HG03103 (cell line): ENCODE data around the gene HUNK.
"Not testable (repeated sequence)": the region's sequence is repeated elsewhere in the genome, so short reads cannot be mapped to it uniquely, and the experiment has no call there.

Experiments
- ATAC-seq: cut with Tn5 transposase; IDR thresholded peaks from one replicate; pipeline ENCODE4 v1.9.1; 2021; ENCODE audit warnings: low read depth; ENCODE audit not compliant: unreplicated experiment

The HUNK gene

DNA sequence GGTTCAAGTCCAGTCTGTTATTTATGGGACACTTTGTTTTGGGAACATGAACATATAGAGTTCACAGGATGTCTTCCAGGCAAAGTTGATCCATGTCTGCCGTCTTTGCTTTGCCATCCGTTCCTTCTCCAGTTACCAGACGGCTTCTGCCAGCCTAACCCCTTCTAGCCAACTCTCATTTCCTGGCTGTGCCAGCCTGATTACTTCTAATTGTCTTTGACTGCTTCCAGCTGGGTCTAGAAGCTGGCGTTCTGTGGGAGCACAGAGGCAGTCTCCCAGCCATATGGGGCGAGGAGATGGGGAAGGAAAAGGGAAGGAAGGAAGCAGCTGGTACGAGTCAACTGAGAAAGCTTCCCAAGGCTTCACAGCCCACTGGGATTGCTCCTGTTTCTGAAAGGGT, 3.1 kb upstream of the HUNK start:
- ATAC-seq: no peak

DNA sequence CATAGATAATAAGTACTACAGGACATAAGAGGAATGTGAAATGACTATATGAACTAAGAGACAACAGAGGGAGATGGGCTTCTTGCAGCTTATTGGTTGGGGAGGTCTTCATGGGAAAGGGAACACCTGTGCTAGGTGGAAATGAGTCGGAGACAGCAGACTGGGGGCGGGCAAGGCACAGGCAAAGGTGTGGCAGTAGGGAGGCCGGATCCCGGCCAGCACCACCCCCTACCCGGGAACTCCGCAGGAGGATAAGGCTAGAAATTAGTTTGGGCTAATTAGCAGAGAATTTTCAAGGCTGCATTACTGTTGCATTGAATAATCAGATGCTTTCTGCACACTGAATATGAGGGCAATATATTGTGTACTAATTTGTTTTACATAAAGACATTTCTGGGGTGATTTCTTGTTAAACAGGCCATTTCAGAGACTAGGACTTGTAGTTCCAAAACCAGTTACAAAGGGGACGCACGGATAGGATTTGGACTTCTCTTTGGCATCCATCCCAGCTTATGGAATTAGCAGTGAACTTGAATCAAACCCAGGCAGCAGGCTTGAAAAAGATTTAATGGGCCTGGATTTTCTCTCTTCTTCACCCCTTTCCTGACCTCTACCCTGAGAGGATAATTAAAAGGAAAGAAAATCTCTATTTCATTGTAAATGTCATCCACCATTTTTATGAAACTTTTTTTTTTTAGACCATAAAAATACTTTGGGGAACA, 2.2 kb upstream of the HUNK start:
- ATAC-seq: no peak

DNA sequence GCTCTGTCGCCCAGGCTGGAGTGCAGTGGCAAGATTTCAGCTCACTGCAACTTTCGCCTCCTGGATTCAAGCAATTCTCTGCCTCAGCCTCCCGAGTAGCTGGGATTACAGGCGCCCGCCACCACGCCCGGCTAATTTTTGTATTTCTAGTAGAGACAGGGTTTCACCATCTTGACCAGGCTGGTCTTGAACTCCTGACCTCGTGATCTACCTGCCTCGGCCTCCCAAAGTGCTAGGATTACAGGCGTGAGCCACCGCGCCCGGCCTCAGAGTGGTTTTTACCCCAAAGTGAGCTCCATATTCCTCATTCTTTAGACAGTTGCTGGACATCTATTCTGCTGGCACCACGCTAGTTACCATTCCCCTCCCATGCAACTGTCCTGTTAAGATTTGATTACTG, 1.4 kb upstream of the HUNK start:
- not testable (repeated sequence) for ATAC-seq

DNA sequence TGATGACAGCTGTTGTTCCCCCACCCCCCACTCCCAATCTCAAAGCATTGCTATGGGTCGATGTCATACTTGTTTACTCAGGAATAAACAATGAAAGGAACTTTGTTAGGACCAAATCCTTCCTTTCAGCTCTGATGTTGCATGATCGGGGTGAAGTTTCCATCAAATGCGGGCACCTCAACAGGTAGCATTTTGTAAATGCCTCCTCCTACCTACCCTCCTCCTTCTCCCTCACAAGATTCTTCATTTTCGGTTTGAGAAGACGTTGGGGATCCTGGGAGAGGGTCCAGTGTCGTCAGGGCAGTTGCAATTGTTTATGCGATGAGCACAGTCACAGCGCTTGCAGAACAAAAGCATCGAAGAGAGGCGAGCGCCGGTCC, 758 bp upstream of the HUNK start:
- ATAC-seq: no peak

DNA sequence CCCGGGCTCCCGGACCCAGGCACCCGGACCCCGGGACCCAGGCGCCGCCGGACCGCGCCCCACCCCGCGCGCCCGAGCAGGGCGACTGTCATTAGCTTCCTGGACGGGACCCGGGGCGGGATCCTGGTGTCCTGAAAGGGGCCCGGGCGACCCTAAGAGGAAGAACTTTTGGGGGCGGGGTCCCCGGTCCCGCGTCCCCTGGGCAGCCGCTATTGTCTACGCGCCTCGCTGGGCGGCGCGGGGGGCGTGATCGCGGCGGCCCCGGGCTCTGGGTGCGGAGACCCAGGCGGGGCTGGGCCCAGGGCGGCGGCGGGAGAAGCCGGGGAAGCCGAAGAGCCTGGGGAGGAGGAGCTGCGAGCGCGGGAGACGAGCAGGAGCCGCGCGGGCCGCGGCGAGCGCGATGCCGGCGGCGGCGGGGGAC, 465 bp downstream of the HUNK start:
- ATAC-seq: no peak

DNA sequence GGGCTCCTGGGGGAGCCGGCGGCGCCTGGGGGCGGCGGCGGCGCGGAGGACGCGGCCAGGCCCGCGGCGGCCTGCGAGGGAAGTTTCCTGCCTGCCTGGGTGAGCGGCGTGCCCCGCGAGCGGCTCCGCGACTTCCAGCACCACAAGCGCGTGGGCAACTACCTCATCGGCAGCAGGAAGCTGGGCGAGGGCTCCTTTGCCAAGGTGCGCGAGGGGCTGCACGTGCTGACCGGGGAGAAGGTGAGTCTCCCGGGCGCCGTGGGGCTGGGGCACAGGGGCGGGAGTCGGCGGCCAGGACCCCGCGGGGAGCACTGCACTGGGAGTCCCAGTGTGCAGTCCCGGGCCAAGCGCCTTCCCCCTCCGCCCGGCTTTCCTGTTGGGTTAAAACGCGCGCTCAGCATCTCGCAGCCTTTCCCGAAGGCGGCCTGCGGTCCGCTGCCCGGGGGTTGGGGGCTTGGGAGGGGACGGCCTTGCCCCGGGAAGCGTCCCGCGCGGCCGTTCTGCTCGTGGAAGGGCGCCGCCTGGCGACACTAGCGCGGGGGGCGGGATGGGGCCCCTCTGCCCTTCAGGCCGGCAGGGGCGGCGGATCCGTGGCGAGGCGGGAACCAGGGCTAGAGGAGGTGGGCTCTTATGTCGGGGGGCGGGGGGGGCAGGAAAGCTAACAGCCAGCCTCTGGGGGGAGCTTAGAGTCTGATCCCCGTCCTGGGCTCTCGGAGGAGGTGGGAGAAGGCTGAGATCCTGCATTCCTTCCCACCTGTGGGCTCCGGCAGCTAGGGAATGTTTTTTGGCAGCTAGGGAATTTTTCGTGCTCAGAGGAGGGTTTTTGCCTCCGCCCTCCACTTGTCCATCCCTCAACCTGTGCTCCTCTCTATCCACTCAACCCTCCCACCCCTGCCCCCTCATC, 1.1 kb downstream of the HUNK start:
- ATAC-seq: no peak

DNA sequence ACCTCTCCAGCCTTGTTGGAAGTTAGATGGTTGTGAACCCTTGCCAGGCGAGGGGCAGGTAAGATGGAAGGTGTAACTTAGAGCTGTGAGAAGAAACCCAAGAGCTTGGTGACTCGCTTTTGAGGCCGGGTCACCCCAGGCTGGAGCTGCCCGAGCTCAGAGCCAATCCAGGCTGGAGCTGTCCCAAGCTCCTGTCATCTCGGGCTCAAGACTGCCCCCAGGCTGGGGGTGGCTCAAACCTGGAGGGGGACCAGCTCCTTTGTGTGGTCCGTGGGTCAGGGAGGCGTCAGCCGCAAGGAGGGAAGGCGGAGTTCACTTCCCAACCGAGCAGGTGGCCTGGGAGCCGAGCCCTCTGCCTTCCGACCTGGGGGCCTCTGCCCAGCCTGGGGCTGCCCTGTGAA, 2.0 kb downstream of the HUNK start:
- ATAC-seq: no peak

DNA sequence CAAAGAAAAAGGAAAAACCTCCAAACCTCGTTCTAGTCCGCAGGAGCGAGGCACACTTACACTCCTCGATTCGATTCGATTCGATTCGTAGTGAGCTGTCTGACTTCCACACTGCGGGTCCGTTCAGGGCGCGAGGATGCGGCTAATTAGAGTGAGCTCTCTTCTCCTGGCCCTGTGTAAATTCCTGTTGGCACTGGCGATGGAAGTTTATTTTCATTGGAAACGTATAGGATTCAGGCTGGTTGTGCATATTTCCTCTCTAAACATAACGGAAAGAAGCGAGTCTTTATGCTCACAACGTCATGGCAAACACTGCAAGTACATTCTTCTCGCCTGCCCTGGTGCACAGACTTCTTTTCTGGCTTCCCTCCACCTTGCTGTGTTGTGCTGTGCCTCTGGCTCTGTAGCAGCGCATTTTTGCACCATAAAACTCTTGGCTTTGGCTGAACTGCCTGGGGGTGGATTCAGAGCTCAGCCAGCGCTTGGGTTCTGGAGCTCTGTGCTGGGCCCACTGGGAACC, 2.7 kb downstream of the HUNK start:
- ATAC-seq: no peak

DNA sequence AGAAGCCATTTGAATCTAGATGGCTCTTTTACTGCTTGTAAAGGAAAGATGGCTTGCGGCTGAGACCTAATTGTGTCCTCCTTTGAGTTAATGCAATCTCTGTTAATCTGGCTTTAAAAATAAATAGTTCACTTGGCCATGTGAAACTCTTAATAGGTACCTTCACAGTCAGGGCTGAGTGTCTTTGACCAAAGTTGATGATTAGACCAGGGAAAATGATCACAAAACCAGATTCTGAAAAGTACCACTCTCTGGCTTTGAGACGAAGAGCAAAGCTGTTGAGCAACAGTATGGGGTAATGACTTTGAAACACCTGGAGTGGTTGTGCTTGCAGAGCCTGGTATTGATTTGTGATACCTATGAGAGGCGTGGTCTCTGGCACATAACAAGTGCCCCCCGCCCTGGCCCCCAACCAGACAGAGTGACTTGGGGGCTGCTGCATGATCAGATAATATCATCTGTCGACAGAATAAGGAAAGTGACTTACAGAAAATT, 4.7 kb downstream of the HUNK start:
- ATAC-seq: no peak

DNA sequence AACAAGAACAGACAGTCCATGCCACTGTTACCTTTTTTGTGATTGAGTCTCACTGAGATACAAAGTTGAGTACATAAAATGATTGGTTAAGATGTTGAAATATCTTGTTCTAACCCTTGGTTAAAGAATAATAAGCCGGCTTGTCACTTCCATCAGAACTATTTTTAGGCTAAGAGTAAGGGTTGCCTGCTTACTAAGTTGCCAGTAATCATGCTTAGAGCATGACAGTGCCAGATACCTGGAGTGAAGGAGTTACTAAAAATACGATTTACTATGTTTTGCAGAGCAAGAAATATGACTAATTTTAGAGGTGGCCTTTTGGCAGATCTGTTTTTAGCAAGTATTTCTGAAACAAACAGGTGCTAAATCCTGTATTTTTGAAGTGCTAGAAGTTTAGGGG, 6.0 kb downstream of the HUNK start:
- ATAC-seq: no peak

DNA sequence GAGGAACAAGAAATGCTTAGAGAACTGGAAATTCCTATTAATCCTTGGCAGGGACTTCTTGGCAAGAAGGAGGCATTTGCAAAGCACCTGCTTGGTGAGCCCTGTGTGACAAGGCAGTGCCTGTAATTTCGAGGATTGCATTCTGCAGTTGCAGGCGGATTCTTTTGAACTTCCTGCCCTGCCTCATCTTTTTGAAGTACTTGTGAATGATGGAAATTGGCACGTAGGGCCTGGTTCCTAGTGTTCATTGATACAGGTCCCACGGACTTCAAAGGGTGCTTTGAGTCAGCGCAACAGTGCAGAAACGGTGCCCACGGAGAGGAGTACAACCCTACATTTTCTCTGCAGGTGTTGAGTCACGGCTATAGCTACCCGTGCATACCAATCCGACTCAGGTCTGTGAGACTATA, 6.4 kb downstream of the HUNK start:
- ATAC-seq: no peak

DNA sequence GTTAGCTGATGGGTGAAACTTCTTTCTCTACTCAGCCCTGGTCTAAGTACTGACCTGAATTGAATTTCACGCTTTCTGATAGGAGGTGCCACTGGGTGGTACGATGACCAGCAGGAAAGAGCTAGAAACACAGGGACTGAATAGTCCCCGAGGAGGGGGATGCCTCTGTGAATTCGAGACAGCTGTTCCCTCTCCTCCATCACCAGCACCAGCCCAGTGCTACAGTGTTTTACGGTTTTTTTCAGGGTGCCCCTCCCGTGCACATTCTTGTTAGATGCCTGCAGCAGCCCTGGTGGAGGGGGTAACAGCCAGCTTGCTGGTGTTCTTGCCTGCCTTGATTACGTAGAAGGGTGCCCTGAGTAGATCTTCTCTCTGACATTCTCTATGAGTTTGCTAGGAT, 7.1 kb downstream of the HUNK start:
- no peak for ATAC-seq

DNA sequence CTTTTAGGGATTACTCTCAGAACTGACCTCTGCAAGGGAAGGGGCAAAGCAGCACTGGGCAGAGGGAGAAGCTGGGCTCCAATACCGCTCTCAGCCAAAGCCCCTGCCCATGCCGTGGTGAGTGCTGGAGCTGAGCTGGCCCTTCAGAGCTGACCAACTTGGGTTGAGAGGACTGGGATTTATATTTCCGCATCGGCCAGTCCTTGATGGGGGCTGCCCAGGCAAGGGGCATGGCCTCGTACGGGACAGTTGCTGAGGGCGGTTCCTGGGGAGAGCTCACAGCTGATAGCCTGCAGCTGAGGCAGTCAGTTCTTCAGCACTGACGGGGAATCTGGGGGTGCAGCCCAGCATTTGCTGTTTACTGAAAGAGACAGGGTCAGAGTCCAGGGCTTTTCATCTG, 8.0 kb downstream of the HUNK start:
- ATAC-seq: no peak

DNA sequence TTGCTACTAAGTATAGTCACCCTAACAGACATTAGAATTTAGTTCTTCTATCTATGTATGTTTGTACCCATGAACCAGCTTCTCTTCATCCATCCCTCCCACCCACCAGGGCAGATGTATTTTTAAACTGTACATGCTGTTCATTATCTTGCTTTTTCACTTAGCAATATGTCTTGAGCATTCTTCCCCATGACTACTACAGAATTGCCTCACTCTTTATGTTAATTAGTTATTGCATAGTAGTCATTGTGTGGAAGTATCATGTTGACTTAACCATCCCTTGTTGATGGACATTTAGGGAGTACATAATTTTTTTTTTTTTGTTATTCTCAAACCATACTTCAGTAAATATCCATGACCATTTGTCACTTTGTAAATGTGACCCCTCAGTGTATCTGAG, 9.9 kb downstream of the HUNK start:
- no peak for ATAC-seq

DNA sequence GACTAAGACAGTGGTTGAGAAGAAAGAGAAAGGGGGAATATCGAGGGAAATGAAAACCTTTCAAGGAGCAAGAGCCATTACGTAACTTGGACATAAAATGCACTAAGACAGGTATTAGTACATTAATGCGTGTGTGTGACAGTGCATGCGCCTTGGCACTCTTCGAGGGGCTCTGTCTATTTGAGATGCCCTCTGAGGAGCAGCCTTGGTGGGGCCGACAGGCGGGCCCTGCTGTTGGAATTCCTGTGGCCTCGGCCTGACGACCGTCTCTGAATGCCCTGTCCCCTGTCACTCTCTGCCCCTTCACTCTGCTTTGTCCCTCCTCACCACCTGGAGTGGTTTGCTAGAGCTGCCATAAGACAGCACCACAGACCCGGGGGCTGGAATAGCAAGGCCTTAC, 12.3 kb downstream of the HUNK start:
- ATAC-seq: no peak

DNA sequence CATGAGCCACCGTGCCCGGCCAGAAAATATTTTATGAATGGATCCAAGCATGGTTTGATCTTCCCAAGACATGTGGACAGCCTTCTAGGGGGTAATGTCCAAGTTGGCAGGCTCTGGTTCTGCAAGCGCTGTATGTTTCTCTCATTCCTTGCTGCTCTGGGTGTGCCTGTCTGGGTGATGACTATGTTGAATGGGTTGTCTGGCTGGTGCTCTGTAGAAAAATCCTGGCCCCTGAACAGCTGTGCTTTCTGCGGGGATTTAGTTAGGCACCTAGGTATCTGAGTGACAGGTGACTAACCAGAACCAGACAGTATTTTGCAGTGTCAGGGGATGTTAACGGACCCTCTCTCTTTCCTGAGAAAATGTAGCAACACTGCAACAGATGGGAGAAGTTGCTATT, 14.1 kb downstream of the HUNK start:
- ATAC-seq: no peak

DNA sequence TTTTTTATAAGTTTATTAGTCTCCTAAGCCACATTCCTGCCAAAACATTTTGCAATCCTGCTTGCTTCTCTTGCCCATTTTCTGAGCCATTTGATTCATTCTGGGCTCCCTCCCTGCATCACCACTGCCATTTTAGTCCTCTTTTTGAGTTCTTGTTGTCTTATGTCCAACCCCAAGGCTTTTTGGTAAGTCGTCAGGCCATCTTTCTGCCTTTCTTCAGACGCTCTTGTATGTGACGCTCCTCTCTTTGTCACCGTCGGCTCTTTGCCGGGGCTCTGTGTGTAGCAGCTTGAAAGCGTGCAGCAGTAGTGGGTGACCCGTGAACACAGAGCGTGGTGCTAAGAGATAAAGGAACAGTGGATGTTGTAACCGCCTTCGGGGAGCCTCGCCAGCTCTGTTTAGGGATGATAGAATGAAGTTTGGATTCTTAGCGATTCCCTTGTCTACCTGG, 14.6 kb downstream of the HUNK start:
- ATAC-seq: no peak

DNA sequence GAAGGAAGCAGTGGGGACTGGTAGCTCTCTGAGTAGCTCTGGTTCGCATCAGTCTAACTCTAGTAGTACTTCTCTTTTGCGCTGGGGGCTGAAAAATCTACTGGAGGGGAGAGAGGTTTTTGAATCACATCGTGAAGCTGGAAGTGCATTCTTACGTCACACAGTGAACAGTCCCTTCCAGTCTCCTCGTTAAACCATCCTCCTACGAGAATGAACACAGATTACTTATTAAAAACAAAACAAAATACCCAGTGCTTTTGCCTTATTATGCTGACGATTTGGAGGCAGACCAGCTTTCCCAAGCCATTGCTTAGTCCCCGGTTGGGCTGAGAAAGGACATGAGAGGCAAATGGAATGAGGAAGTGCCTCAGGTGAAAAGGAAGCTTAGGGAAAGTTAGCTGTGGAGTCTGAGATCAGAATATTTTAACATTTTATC, 16.1 kb downstream of the HUNK start:
- no peak for ATAC-seq

DNA sequence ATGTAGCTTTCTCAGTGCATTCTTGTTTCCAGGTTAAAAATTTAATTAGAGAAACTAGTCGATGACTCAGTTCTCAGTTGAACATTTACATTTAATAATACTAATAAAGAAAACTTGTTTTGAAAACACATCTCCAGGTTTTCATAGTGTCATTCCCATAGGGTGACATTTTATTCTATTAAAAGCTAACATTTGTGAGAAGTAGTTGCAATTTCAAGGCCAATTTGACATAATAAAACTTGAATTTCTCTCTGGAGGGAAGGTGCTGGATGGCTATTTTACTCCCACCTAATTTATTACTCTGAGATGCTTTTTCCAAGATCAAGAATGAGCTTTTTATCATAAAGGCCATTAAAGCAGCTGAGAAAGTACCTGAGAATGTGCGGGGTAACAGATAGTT, 16.6 kb downstream of the HUNK start:
- ATAC-seq: no peak

DNA sequence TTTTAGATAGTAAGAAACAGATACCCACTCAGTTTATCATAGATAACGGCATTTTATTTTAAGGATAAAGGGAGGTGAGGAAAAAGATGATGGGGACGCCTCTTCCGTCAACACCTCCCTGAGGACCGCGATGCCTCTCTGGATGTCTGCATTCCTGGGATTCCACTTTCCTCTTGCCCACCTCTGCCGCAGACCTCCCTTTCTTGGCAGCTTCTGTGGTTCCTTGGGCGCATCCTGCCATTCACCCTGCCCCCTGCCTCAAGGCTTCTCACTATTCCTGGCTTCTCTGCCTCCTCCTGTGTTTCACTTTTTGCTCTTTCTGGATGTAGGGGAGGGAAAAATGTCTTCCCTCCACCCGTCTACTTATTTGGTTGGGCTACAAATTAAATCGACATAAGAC, 19.9 kb downstream of the HUNK start:
- ATAC-seq: no peak

DNA sequence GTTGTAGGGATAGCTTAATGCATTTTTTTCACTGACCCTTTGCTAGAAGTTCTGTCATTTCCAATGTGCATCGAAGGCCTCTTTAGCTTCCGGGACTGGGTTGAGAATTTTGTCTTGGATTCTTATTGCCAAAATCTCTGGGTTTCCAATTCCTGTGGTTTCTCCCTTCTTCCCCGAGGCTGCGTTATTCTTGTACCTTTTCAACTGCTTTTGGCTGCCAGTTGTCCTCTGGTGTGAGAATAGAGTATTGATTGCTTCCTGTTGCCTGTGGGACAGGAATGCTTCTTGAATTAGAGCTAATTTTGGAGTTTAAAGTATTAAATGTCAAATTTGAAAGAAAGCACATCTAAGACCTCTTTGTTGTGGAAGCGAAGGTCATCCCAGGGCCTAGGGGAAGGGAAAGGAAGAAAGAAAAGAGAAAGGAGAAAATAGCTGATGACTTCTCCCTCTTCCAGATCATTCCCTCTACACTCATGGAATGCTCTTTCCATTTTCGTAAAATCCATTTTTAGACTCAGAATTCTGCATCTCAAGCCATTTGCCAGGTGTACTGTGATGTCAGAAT, 21.1 kb downstream of the HUNK start:
- ATAC-seq: no peak
